GM12878 (cell line): ENCODE results near the gene GRB10. TPM values are rescaled to one million over a fixed set of nuclear protein-coding genes. Genes with fewer than 3 reads are reported as not detected.

Experiments
- ATAC-seq: fragments of 200-7000 bp; cut with Tn5 transposase; 3 replicates; pipeline ENCODE4 v1.9.1; 2020; ENCODE audit warnings: mild to moderate bottlenecking, moderate library complexity
- BruUV-seq: library from RNA; stranded (reverse); fragments of 400-500 nt; replicated peaks from 2 replicates; lab custom pipeline; 2021; lab: Mats Ljungman, UMichigan
- CTCF ChIA-PET: fragments of 300-600 bp; sonication (Branson Sonifier 250); formaldehyde crosslinking; extraction: SDS; loops from one replicate; lab custom pipeline; 2021; ENCODE audit warnings: inconsistent platforms; lab: Yijun Ruan, JAX
- POLR2A ChIA-PET: fragments of 350-600 bp; formaldehyde crosslinking; extraction: SDS; loops from one replicate; lab custom pipeline; 2021; ENCODE audit warnings: inconsistent platforms; lab: Charles Lee
- RAD21 ChIA-PET: fragments of 300-600 bp; sonication (Branson Sonifier 250); formaldehyde crosslinking; loops from one replicate; lab custom pipeline; 2023; ENCODE audit warnings: antibody characterized with exemption; ENCODE audit not compliant: unreplicated experiment; lab: Charles Lee
- SMC1A ChIA-PET: fragments of 300-600 bp; sonication (Branson Sonifier 250); formaldehyde crosslinking; loops from one replicate; lab custom pipeline; 2023; ENCODE audit not compliant: unreplicated experiment, uncharacterized antibody; lab: Charles Lee
- DNase-seq: peaks from one replicate; pipeline ENCODE4 v3.0.0-alpha.2; 2011; ENCODE audit warnings: low read depth, low spot score
- FAIRE-seq: peaks from 3 replicates; lab custom pipeline; 2011; peaks lifted over from hg19 to GRCh38; lab: Jason Lieb, UNC
- H2AFZ ChIP-seq: 2 replicates; pipeline ENCODE4 v1.6.0; 2011; ENCODE audit warnings: low read depth, low read length, control low read depth; ENCODE audit not compliant: control insufficient read depth
- H3K27ac ChIP-seq: 2 replicates; pipeline ENCODE4 v1.5.1; 2011; ENCODE audit warnings: control low read depth; ENCODE audit not compliant: control insufficient read depth, insufficient read depth
- H3K27me3 ChIP-seq, 2 experiments: replicated peaks in 1 of 2; 2 replicates each; pipeline versions ENCODE4 v1.6.0 to v1.6.1; 2011; ENCODE audit warnings: low read length in 1 of 2; ENCODE audit not compliant: control insufficient read depth in 2 of 2, insufficient read depth in 2 of 2
- H3K36me3 ChIP-seq, 2 experiments: 2 replicates each; pipeline ENCODE4 v1.5.1; 2011; ENCODE audit warnings: low read length in 1 of 2; ENCODE audit not compliant: control insufficient read depth in 2 of 2, insufficient read depth in 2 of 2
- H3K4me1 ChIP-seq: 2 replicates; pipeline ENCODE4 v1.6.1; 2011; ENCODE audit warnings: mild to moderate bottlenecking, low read length, moderate library complexity, mixed read lengths; ENCODE audit not compliant: control insufficient read depth, insufficient read depth
- H3K4me2 ChIP-seq: 2 replicates; pipeline ENCODE4 v1.6.0; 2011; ENCODE audit warnings: control low read depth; ENCODE audit not compliant: control insufficient read depth, insufficient read depth
- H3K4me3 ChIP-seq: fragments of 200-600 bp; sonication (generic); 2 replicates; pipeline ENCODE4 v1.5.1; 2016
- H3K79me2 ChIP-seq: 2 replicates; pipeline ENCODE4 v1.6.0; 2011; ENCODE audit warnings: low read length; ENCODE audit not compliant: control insufficient read depth, insufficient read depth
- H3K9ac ChIP-seq: 2 replicates; pipeline ENCODE4 v1.8.0; 2011; ENCODE audit warnings: low read length, control low read depth, mixed read lengths; ENCODE audit not compliant: control insufficient read depth, insufficient read depth
- H3K9me3 ChIP-seq: replicated peaks from 3 replicates; pipeline ENCODE4 v1.5.1; 2011; ENCODE audit warnings: mild to moderate bottlenecking, low read length; ENCODE audit not compliant: control insufficient read depth, insufficient read depth
- H4K20me1 ChIP-seq: 2 replicates; pipeline ENCODE4 v1.6.0; 2011; ENCODE audit not compliant: control insufficient read depth, insufficient read depth
- CBX3 ChIP-seq: fragments of 200-600 bp; sonication (generic); IDR thresholded peaks from 2 replicates; pipeline ENCODE4 v1.6.1; 2016; ENCODE audit warnings: low read depth, borderline replicate concordance
- ETV6 ChIP-seq, 2 experiments: fragments of 450-650 bp in 1 of 2; IDR thresholded peaks in 1 of 2; conservative IDR thresholded peaks in 1 of 2; 2 replicates each; pipeline ENCODE4 v1.6.1; 2014; ENCODE audit warnings: antibody characterized with exemption in 1 of 2, borderline replicate concordance in 1 of 2, low read depth in 1 of 2, mild to moderate bottlenecking in 1 of 2, moderate library complexity in 1 of 2
- EZH2 ChIP-seq: IDR thresholded peaks from 2 replicates; pipeline ENCODE4 v1.6.1; 2012; ENCODE audit warnings: low read depth, mild to moderate bottlenecking, control low read depth, inconsistent platforms, low read length, borderline replicate concordance; ENCODE audit not compliant: control insufficient read depth
- GABPA ChIP-seq: IDR thresholded peaks from 2 replicates; pipeline ENCODE4 v1.6.1; 2014; ENCODE audit warnings: antibody characterized with exemption, low read depth, mild to moderate bottlenecking, inconsistent platforms
- HDAC2 ChIP-seq: fragments of 200-600 bp; sonication (generic); IDR thresholded peaks from 2 replicates; pipeline ENCODE4 v1.6.1; 2017
- IRF5 ChIP-seq: fragments of 450-650 bp; IDR thresholded peaks from 2 replicates; pipeline ENCODE4 v1.6.1; 2017; ENCODE audit warnings: borderline replicate concordance
- KDM1A ChIP-seq: fragments of 200-600 bp; sonication (generic); IDR thresholded peaks from 2 replicates; pipeline ENCODE4 v1.6.1; 2016; ENCODE audit warnings: borderline replicate concordance
- LARP7 ChIP-seq: fragments of 450-650 bp; IDR thresholded peaks from 2 replicates; pipeline ENCODE4 v1.6.1; 2017; ENCODE audit warnings: mild to moderate bottlenecking
- NBN ChIP-seq: fragments of 450-650 bp; IDR thresholded peaks from 2 replicates; pipeline ENCODE4 v1.6.1; 2016
- NFIC ChIP-seq: IDR thresholded peaks from 2 replicates; pipeline ENCODE4 v1.6.1; 2012; ENCODE audit warnings: low read depth, mild to moderate bottlenecking, inconsistent platforms, low read length, moderate library complexity
- NFYA ChIP-seq: IDR thresholded peaks from 2 replicates; pipeline ENCODE4 v1.6.1; 2011; ENCODE audit warnings: low read depth, mild to moderate bottlenecking, low read length, improper control_type of control experiment, borderline replicate concordance
- REST ChIP-seq: IDR thresholded peaks from 2 replicates; pipeline ENCODE4 v1.6.1; 2012; ENCODE audit warnings: mild to moderate bottlenecking, low read depth, low read length
- SIN3A ChIP-seq: IDR thresholded peaks from 2 replicates; pipeline ENCODE4 v1.6.1; 2012; ENCODE audit warnings: low read depth, low read length, improper control_type of control experiment
- STAT1 ChIP-seq: fragments of 450-650 bp; conservative IDR thresholded peaks from 2 replicates; pipeline ENCODE4 v1.6.1; 2014; ENCODE audit warnings: antibody characterized with exemption, mild to moderate bottlenecking
- ZNF207 ChIP-seq: fragments of 450-650 bp; IDR thresholded peaks from 2 replicates; pipeline ENCODE4 v1.6.1; 2014; ENCODE audit warnings: antibody characterized with exemption, mild to moderate bottlenecking, borderline replicate concordance
- ZNF384 ChIP-seq: IDR thresholded peaks from 2 replicates; pipeline ENCODE4 v1.6.1; 2012; ENCODE audit warnings: low read depth, mild to moderate bottlenecking, low read length, improper control_type of control experiment, borderline replicate concordance
- ZSCAN29 ChIP-seq: fragments of 450-650 bp; IDR thresholded peaks from 2 replicates; pipeline ENCODE4 v1.6.1; 2017; ENCODE audit warnings: mild to moderate bottlenecking, moderate library complexity
- WGBS: methylation state at CpG from one replicate; pipeline ENCODE4 v1.1.6; 2016; ENCODE audit warnings: low lambda C conversion rate; ENCODE audit not compliant: insufficient replicate concordance, insufficient coverage; ENCODE audit errors: missing lambda C conversion rate; 5-methylcytosine and 5-hydroxymethylcytosine counted together
- in situ Hi-C: fragments of 300-500 bp; cut with MboI; formaldehyde crosslinking; loops from 9 replicates; pipeline ENCODE4 v1.14.3; 2018; ENCODE audit warnings: mixed read lengths
- intact Hi-C: fragments of 100-400 bp; cut with micrococcal nuclease; formaldehyde crosslinking; loops from one replicate; pipeline ENCODE4 v1.14.2; 2022; ENCODE audit not compliant: unreplicated experiment
- polyA plus RNA-seq, 11 experiments: library from polyadenylated mRNA; depleted of rRNA in 4 of 11; unstranded in 6 of 11; stranded (reverse) in 5 of 11; fragments of >200 nt; fragmentation: Nextera tagmentation in 4 of 11; fragmentation: Illumina TruSeq in 1 of 11; extraction: Ambion mirVana in 4 of 11; extraction: Trizol in 1 of 11; gene quantifications; 1 replicate in 1 of 11; 2 replicates in 10 of 11; pipeline versions ENCODE4 v1.2.1 to v1.2.3, GENCODE V29; 2011 to 2016; ENCODE audit warnings: inconsistent platforms in 2 of 11, missing spikeins in 2 of 11, low read depth in 1 of 11
- total RNA-seq, 4 experiments: library from RNA; depleted of rRNA in 3 of 4; stranded (reverse); fragments of >200 nt in 3 of 4; fragmentation: Illumina TruSeq in 1 of 4; extraction: Trizol in 1 of 4; gene quantifications; 2 replicates each; pipeline versions ENCODE4 v1.2.1 to v1.2.3, GENCODE V29; 2013 to 2021
- TF ChIP-seq, protein P1 (sequence below): IDR thresholded peaks from 2 replicates; pipeline ENCODE4 v1.6.1; 2012; ENCODE audit warnings: low read depth, low read length, improper control_type of control experiment

GRB10 gene
- total and polyA plus RNA-seq, 10 of the 15 experiments (the other 5 are each of a cell fraction or from before 2014, with no cell fraction given), result 0.04 to 0.33 TPM; not detected in 8

DNA sequence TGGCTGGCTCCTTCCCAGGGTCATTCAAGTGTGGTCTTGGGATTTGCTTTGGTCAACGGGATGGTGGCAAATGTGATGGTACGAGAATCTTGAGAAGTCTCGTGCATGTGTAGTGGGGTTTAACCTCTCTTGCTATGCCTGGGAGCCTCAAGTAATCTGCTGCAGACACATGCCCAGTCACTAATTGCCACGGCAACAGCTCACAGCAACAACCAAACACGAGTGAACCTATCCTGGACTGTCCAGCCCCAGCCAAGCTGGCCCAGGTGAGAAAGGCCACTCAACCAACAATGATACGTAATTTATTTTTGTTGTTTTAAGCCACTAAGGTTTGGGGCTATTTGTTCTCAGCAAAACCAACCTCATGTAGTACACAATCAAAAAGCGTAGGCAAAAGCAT lies 179.4 kb downstream of the GRB10 start:
- Histone ChIP-seq H2AFZ (no peak overlapping the region), H4K20me1 (no peaks in the 10 kb centered on the region), H3K4me3 (no peak overlapping the region), H3K36me3 (no peaks in the 10 kb centered on the region), H3K9me3 (no peaks in the 10 kb centered on the region), H3K27me3 (peaks cover 0 to 1% of the 10 kb centered on the region in 2 experiments; a peak in 2 of 4 replicates), H3K27ac (no peak overlapping the region), H3K4me2 (no peak overlapping the region), H3K4me1 (no peaks in the 10 kb centered on the region), H3K9ac (no peak overlapping the region), H3K79me2 (no peaks in the 10 kb centered on the region)
- 27% methylated on average over 7 of the region's 7 CpGs for WGBS
- BruUV-seq, result no TSS peak
- intact Hi-C loops, result no loop called here
- POLR2A ChIA-PET, result no interaction called here
- SMC1A ChIA-PET, result no interaction called here
- in situ Hi-C loops, result no loop called here
- TF ChIP-seq GABPA (no peak), ZNF207 (no peak), NFYA (no peak), NBN (no peak), STAT1 (no peak), REST (no peak), KDM1A (no peak), SIN3A (no peak), CBX3 (no peak), HDAC2 (no peak), IRF5 (no peak), LARP7 (no peak), EZH2 (no peak), NFIC (no peak), ZSCAN29 (no peak), ETV6 (conservative IDR thresholded peaks at IDR 0.05 in 1 of 2, IDR thresholded peaks at IDR 0.05 in 1 of 2; ENCODE audit: borderline replicate concordance in 1 of 2, low read depth in 1 of 2) (no peak), ZNF384 (no peak)
- TF ChIP-seq, protein P1, sequence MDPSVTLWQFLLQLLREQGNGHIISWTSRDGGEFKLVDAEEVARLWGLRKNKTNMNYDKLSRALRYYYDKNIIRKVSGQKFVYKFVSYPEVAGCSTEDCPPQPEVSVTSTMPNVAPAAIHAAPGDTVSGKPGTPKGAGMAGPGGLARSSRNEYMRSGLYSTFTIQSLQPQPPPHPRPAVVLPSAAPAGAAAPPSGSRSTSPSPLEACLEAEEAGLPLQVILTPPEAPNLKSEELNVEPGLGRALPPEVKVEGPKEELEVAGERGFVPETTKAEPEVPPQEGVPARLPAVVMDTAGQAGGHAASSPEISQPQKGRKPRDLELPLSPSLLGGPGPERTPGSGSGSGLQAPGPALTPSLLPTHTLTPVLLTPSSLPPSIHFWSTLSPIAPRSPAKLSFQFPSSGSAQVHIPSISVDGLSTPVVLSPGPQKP, result no peak
- FAIRE-seq (no peak), ATAC-seq (no peak), DNase-seq (no peak)
- CTCF ChIA-PET, result no interaction called here
- RAD21 ChIA-PET, result no interaction called here
